HFF-Myc (cell line): ENCODE data around the gene PPFIA1.

Source experiments
- DNase-seq: peaks from one replicate; pipeline ENCODE4 v3.0.0-alpha.2; 2011; ENCODE audit warnings: low read depth; ENCODE audit errors: extremely low read depth
- H3K4me3 ChIP-seq: replicated peaks from 2 replicates; pipeline ENCODE4 v1.5.1; 2011; ENCODE audit warnings: low read depth, mild to moderate bottlenecking, control low read depth, low read length
- TF ChIP-seq, protein P1 (sequence below): IDR thresholded peaks from 2 replicates; pipeline ENCODE4 v1.5.1; 2012; ENCODE audit warnings: mild to moderate bottlenecking, low read depth, low read length, control low read depth; ENCODE audit errors: missing control alignments

PPFIA1 gene

DNA sequence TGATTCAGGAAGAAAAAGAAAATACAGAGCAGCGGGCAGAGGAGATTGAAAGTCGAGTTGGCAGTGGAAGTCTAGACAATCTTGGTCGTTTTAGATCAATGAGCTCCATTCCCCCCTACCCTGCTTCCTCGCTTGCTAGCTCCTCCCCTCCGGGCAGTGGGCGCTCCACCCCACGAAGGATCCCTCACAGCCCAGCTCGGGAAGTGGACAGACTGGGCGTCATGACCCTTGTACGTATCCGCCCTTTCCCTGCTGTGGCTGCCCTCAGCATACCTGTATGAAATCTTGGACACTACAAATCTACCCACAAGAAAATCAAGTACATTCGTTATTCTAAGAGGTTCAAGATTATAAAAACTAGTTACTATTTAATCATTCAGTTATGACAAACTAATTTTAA is 77.7 kb downstream of the PPFIA1 start:
- no peak for DNase-seq
- H3K4me3 ChIP-seq: no peak overlapping the region
- TF ChIP-seq, protein P1, sequence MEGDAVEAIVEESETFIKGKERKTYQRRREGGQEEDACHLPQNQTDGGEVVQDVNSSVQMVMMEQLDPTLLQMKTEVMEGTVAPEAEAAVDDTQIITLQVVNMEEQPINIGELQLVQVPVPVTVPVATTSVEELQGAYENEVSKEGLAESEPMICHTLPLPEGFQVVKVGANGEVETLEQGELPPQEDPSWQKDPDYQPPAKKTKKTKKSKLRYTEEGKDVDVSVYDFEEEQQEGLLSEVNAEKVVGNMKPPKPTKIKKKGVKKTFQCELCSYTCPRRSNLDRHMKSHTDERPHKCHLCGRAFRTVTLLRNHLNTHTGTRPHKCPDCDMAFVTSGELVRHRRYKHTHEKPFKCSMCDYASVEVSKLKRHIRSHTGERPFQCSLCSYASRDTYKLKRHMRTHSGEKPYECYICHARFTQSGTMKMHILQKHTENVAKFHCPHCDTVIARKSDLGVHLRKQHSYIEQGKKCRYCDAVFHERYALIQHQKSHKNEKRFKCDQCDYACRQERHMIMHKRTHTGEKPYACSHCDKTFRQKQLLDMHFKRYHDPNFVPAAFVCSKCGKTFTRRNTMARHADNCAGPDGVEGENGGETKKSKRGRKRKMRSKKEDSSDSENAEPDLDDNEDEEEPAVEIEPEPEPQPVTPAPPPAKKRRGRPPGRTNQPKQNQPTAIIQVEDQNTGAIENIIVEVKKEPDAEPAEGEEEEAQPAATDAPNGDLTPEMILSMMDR: no peak

DNA sequence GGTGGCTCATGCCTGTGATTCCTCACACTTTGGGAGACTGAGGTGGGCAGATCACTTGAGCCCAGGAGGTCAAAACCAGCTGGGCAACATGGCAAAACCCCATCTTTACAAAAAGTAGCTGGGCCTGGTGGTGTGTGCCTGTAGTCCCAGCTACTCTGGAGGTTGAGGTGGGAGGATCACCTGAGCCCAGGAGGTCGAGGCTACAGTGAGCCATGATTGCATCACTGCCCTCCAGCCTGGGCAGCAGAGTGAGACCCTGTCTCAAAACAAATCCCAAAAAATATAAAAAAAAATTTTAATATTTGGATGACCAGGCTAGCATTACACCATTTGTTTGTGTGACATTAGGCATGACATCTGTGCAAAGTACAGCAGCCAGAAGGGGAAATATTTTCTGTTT is 78.1 kb downstream of the PPFIA1 start:
- DNase-seq: no peak
- TF ChIP-seq, protein P1: no peak
- no peak overlapping the region for H3K4me3 ChIP-seq

DNA sequence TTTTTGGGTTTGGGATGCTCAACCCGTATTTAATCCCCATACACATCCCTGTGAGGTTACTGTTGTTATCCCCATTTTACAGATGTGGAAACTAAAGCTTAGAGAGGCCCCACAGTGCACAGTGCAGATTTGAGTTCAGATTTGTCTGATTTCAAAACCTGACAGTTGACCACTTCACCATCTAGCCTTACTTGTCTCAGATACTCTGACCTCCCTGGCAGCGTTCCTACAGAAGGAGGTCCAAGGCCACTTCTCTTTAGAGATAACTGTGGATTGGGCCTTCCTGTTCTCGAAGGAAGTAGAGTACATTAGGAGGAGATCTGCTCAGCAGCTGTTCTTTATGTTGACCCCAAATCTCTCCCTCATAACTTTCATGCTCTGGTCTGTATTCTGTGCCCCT is 81.2 kb downstream of the PPFIA1 start:
- H3K4me3 ChIP-seq: no peak overlapping the region
- DNase-seq: no peak
- TF ChIP-seq, protein P1: no peak

DNA sequence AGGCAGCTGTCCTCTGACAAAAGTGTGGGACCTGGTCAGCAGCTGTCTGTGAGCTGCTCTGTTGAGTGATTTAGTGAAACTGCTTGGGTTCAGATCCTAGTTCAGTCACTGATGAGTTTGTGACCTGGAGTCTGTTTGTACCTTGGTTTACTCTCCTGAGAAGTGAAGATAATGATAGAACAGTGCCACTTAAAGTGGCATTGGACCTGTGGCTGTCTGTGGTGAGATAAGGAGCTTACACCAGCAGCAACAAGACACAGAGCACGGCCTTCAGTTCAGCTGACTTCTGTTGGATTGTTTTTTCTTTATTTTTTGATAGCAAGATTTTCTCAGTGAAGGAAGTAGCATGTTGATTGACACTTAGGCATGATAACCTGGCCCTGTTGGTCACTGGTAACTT is 81.6 kb downstream of the PPFIA1 start:
- DNase-seq: no peak
- TF ChIP-seq, protein P1: no peak

DNA sequence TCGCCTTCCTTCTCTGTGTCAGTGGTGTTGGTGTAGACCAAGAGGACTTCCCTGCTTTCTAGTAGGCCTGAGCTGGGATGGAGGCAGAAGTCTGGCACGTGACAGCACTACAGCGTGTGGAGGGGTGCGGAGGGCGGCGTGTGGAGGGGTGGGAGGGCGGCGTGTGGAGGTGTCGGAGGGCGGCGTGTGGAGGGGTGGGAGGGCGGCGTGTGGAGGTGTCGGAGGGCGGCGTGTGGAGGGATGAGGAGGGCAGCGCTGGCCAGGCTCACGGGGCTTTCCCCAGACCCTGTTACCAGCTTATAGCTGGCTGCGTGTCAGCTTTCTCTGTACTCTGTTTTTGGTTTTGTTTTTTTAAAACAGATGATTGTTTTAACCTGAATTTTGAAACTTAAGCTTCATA is 82.1 kb downstream of the PPFIA1 start:
- no peak overlapping the region for H3K4me3 ChIP-seq
- no peak for DNase-seq
- TF ChIP-seq, protein P1: no peak

More for the DNA sequence above, 81.6 kb downstream of the PPFIA1 start:
- H3K4me3 ChIP-seq: no peak overlapping the region

DNA sequence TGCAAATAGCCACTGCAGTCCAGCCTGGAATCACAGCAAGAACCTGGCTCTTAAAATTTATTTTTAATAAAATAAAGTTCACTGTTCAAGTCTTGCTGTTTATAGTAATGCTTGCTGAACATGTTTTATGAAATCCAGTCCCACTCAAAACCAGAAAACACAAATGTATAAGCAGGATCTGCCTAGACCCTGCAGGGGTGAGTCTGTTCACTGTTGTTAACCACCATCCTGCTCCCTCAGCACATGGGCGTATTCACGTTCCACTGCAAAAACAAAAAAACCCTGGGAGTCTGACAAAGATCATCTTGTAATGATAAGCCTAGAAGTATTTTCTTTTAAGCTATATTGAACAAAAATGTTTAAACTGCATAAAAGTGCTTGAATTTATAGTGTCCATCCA is 82.8 kb downstream of the PPFIA1 start:
- H3K4me3 ChIP-seq: no peak overlapping the region
- no peak for DNase-seq
- TF ChIP-seq, protein P1: no peak

DNA sequence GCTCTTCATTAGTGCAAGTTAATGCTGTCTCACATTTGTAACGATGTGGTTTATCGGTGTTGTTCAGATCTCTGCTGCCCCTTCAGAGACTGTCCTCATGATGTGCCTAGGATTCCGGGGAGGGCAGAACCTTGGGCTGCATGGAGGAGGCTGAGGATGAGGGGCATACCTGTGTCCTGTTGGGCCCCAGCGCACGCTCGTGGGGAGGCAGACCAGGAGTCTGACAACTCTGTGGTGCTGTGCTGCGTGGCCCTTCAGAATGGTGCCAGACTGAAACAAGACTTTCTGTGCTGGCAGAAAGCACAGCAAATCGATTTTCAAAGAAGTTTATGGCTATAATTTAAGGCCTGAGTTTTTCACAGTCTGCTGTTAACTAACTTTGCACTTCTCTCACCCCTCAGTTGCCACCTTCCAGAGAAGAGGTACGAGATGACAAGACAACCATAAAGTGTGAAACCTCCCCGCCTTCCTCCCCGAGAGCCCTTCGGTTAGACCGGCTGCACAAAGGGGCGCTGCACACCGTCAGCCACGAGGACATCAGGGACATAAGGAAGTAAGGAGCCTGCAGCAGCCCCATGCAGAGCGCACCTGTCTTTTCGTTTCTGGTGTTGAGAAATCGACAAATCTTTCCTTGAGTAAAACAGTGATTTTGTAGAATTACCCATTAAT is 83.5 kb downstream of the PPFIA1 start:
- H3K4me3 ChIP-seq: no peak overlapping the region
- DNase-seq: no peak
- TF ChIP-seq, protein P1: no peak
